ENCODE data around the gene SAMD4A. TPM values are rescaled to one million over a fixed set of nuclear protein-coding genes. Genes with fewer than 3 reads are reported as not detected.
"Not testable (repeated sequence)": the region's sequence is repeated elsewhere in the genome, so short reads cannot be mapped to it uniquely, and the experiment has no call there.

Gene SAMD4A
- total and polyA plus RNA-seq, 10 donors = 2.3 to 31.0 (median 21.2) TPM

GRCh38 chr14:54747616-54748015 is 180.7 kb downstream of the SAMD4A start:
- TF ChIP-seq CTCF (IDR thresholded peaks at IDR 0.05 in 8 of 11, conservative IDR thresholded peaks at IDR 0.05 in 3 of 11) = no peak
- TF ChIP-seq POLR2AphosphoS5 (IDR thresholded peaks at IDR 0.05) = no peak
- TF ChIP-seq POLR2A (IDR thresholded peaks at IDR 0.05) = no peak
- Histone ChIP-seq H3K4me3 (no peak overlapping the region), H3K27ac (no peak overlapping the region), H3K9me3 (no peaks in the 10 kb centered on the region), H3K27me3 (replicated peaks in 1 of 7) (no peaks in the 10 kb centered on the region), H3K4me1 (no peaks in the 10 kb centered on the region), H3K36me3 (peaks cover 0 to 24% (median 0%) of the 10 kb centered on the region in 6 donors)
- intact Hi-C loops (cut with DNase I; ENCODE audit: low total_unique reads) = no loop called here
- whole genome bisulfite sequencing, 5 donors = 80 to 95% (median 89%) methylated on average over 1 of the region's 1 CpG
- DNase-seq = no peak

GRCh38 chr14:54749180-54749579 is 182.3 kb downstream of the SAMD4A start:
- WGBS, 5 donors = 85 to 92% (median 89%) methylated on average over 4 of the region's 4 CpGs
- intact Hi-C loops (cut with DNase I; ENCODE audit: low total_unique reads) = no loop called here
- Histone ChIP-seq H3K9me3 (no peaks in the 10 kb centered on the region), H3K27ac (no peak overlapping the region), H3K27me3 (replicated peaks in 1 of 7) (no peaks in the 10 kb centered on the region), H3K36me3 (peaks cover 0 to 29% (median 0%) of the 10 kb centered on the region in 6 donors), H3K4me1 (no peaks in the 10 kb centered on the region), H3K4me3 (no peak overlapping the region)
- no peak for DNase-seq
- TF ChIP-seq CTCF (IDR thresholded peaks at IDR 0.05 in 8 of 11, conservative IDR thresholded peaks at IDR 0.05 in 3 of 11) = no peak
- no peak for TF ChIP-seq POLR2A (IDR thresholded peaks at IDR 0.05)
- no peak for TF ChIP-seq POLR2AphosphoS5 (IDR thresholded peaks at IDR 0.05)

GRCh38 chr14:54749727-54750126 is 182.8 kb downstream of the SAMD4A start:
- H3K9me3 ChIP-seq = no peaks in the 10 kb centered on the region
- no peaks in the 10 kb centered on the region for H3K4me1 ChIP-seq
- no peak overlapping the region for H3K27ac ChIP-seq
- no peak overlapping the region for H3K4me3 ChIP-seq
- peaks cover 0 to 33% (median 0%) of the 10 kb centered on the region in 6 donors for H3K36me3 ChIP-seq
- H3K27me3 ChIP-seq (replicated peaks in 1 of 7) = no peaks in the 10 kb centered on the region
- TF ChIP-seq CTCF (IDR thresholded peaks at IDR 0.05 in 8 of 11, conservative IDR thresholded peaks at IDR 0.05 in 3 of 11) (no peak), POLR2A (IDR thresholded peaks at IDR 0.05) (no peak), POLR2AphosphoS5 (IDR thresholded peaks at IDR 0.05) (no peak)
- intact Hi-C loops (cut with DNase I; ENCODE audit: low total_unique reads) = no loop called here
- DNase-seq = no peak
- WGBS, 5 donors = 91 to 99% (median 93%) methylated on average over 5 of the region's 5 CpGs

- H3K9me3 ChIP-seq; intact Hi-C loops (cut with DNase I; ENCODE audit: low total_unique reads); H3K27ac ChIP-seq; H3K4me1 ChIP-seq; H3K27me3 ChIP-seq (replicated peaks in 1 of 7); H3K4me3 ChIP-seq; DNase-seq: not testable (repeated sequence)
- 89 to 96% (median 95%) methylated on average over 9 of the region's 9 CpGs for WGBS, 5 donors
- peaks cover 0 to 40% (median 0%) of the 10 kb centered on the region in 6 donors for H3K36me3 ChIP-seq
Observed at GRCh38 chr14:54752611-54753010, 185.7 kb downstream of the SAMD4A start.

GRCh38 chr14:54753396-54753795 is 186.5 kb downstream of the SAMD4A start:
- H3K27ac ChIP-seq; H3K4me3 ChIP-seq; H3K27me3 ChIP-seq (replicated peaks in 1 of 7); H3K4me1 ChIP-seq; intact Hi-C loops (cut with DNase I; ENCODE audit: low total_unique reads); H3K9me3 ChIP-seq; DNase-seq: not testable (repeated sequence)
- 91 to 96% (median 93%) methylated on average over 3 of the region's 3 CpGs for WGBS, 5 donors
- H3K36me3 ChIP-seq = peaks cover 0 to 39% (median 0%) of the 10 kb centered on the region in 6 donors
